HEK293 (cell line): ENCODE data around the gene MYRFL.

Experiments
- CTCF ChIA-PET: fragments of 350-600 bp; formaldehyde crosslinking; extraction: SDS; loops from one replicate; lab custom pipeline; 2021; ENCODE audit warnings: antibody characterized with exemption; lab: Yijun Ruan, JAX
- POLR2A ChIA-PET: fragments of 300-600 bp; formaldehyde crosslinking; extraction: SDS; loops from one replicate; lab custom pipeline; 2020; ENCODE audit warnings: antibody characterized with exemption, inconsistent platforms; lab: Yijun Ruan, JAX
- H3K27ac ChIP-seq: fragments of 200-500 bp; sonication (Bioruptor generic); 2 replicates; pipeline ENCODE4 v1.5.1; 2014; ENCODE audit warnings: low read depth, low read length, control low read depth, inconsistent platforms; ENCODE audit errors: extremely low read depth
- H3K36me3 ChIP-seq, 2 experiments: fragments of 200-500 bp in 1 of 2; sonication (Bioruptor generic) in 1 of 2; 1 replicate in 1 of 2; 2 replicates in 1 of 2; pipeline ENCODE4 v1.5.1; 2014 to 2017; ENCODE audit warnings: inconsistent platforms in 2 of 2, low read length in 2 of 2; ENCODE audit not compliant: control insufficient read depth in 2 of 2, insufficient read depth in 1 of 2
- H3K4me1 ChIP-seq: fragments of 200-500 bp; sonication (Bioruptor generic); 2 replicates; pipeline ENCODE4 v1.5.1; 2014; ENCODE audit warnings: mild to moderate bottlenecking, low read length, inconsistent platforms; ENCODE audit not compliant: control insufficient read depth, insufficient read depth
- H3K4me3 ChIP-seq: 2 replicates; pipeline ENCODE4 v1.5.1; 2011; ENCODE audit warnings: low read depth, mild to moderate bottlenecking, control low read depth, low read length, moderate library complexity
- H3K9me3 ChIP-seq: fragments of 200-500 bp; sonication (Bioruptor generic); 2 replicates; pipeline ENCODE4 v1.5.1; 2014; ENCODE audit warnings: low read depth, low read length, inconsistent platforms; ENCODE audit not compliant: control insufficient read depth, insufficient read depth
- INSM2 ChIP-seq: fragments of 450-650 bp; formaldehyde crosslinking; IDR thresholded peaks from 2 replicates; pipeline ENCODE4 v1.5.1; 2016; ENCODE audit warnings: missing biosample characterization, missing genetic modification characterization
- KLF10 ChIP-seq: fragments of 450-650 bp; IDR thresholded peaks from 2 replicates; pipeline ENCODE4 v1.5.1; 2018; ENCODE audit warnings: missing biosample characterization, mild to moderate bottlenecking, missing genetic modification characterization
- SETDB1 ChIP-seq: IDR thresholded peaks from one replicate; pipeline ENCODE4 v1.6.1; 2017; ENCODE audit warnings: mild to moderate bottlenecking, low read length, moderate library complexity, mixed read lengths; ENCODE audit not compliant: insufficient read length
- ZBTB7A ChIP-seq: fragments of 450-650 bp; formaldehyde crosslinking; IDR thresholded peaks from 2 replicates; pipeline ENCODE4 v1.5.1; 2016; ENCODE audit warnings: low read depth, missing biosample characterization, missing genetic modification characterization
- ZFP37 ChIP-seq: fragments of 450-650 bp; formaldehyde crosslinking; IDR thresholded peaks from 2 replicates; pipeline ENCODE4 v1.5.1; 2016; ENCODE audit warnings: missing biosample characterization, missing genetic modification characterization
- ZNF16 ChIP-seq: fragments of 450-650 bp; formaldehyde crosslinking; IDR thresholded peaks from 2 replicates; pipeline ENCODE4 v1.5.1; 2016; ENCODE audit warnings: low read depth, missing biosample characterization, missing genetic modification characterization
- ZNF239 ChIP-seq: fragments of 450-650 bp; formaldehyde crosslinking; IDR thresholded peaks from 2 replicates; pipeline ENCODE4 v1.5.1; 2016; ENCODE audit warnings: missing biosample characterization, missing genetic modification characterization
- ZNF24 ChIP-seq: fragments of 450-650 bp; formaldehyde crosslinking; IDR thresholded peaks from 2 replicates; pipeline ENCODE4 v1.5.1; 2016; ENCODE audit warnings: missing biosample characterization, missing genetic modification characterization
- ZNF274 ChIP-seq, 2 experiments: fragments of 200-500 bp in 1 of 2; fragments of 450-650 bp in 1 of 2; sonication (Bioruptor generic) in 1 of 2; formaldehyde crosslinking in 1 of 2; IDR thresholded peaks; 2 replicates each; pipeline versions ENCODE4 v1.5.1 to v1.6.1; 2014 to 2016; ENCODE audit warnings: borderline replicate concordance in 1 of 2, inconsistent platforms in 1 of 2, low read length in 1 of 2, missing biosample characterization in 1 of 2, missing genetic modification characterization in 1 of 2
- ZNF311 ChIP-seq: fragments of 450-650 bp; formaldehyde crosslinking; IDR thresholded peaks from 2 replicates; pipeline ENCODE4 v1.5.1; 2017; ENCODE audit warnings: missing biosample characterization, missing genetic modification characterization, borderline replicate concordance
- ZNF37A ChIP-seq: fragments of 450-650 bp; IDR thresholded peaks from 2 replicates; pipeline ENCODE4 v1.5.1; 2018; ENCODE audit warnings: missing biosample characterization, missing genetic modification characterization
- ZNF391 ChIP-seq: fragments of 450-650 bp; formaldehyde crosslinking; IDR thresholded peaks from 2 replicates; pipeline ENCODE4 v1.5.1; 2016; ENCODE audit warnings: low read depth, missing biosample characterization, missing genetic modification characterization, borderline replicate concordance
- ZNF433 ChIP-seq: fragments of 450-650 bp; formaldehyde crosslinking; IDR thresholded peaks from 2 replicates; pipeline ENCODE4 v1.5.1; 2016; ENCODE audit warnings: missing biosample characterization, missing genetic modification characterization, low read depth
- ZNF510 ChIP-seq: fragments of 450-650 bp; formaldehyde crosslinking; IDR thresholded peaks from 2 replicates; pipeline ENCODE4 v1.5.1; 2018; ENCODE audit warnings: mild to moderate bottlenecking, missing genetic modification characterization, missing biosample characterization; ENCODE audit not compliant: insufficient replicate concordance
- ZNF518A ChIP-seq: fragments of 450-650 bp; formaldehyde crosslinking; conservative IDR thresholded peaks from 2 replicates; pipeline ENCODE4 v1.5.1; 2016; ENCODE audit warnings: low read depth, missing biosample characterization, missing genetic modification characterization
- ZNF626 ChIP-seq: fragments of 450-650 bp; sonication (Bioruptor Pico); formaldehyde crosslinking; IDR thresholded peaks from 2 replicates; pipeline ENCODE4 v1.5.1; 2018; ENCODE audit warnings: missing biosample characterization, missing genetic modification characterization, inconsistent platforms
- ZNF645 ChIP-seq: fragments of 450-650 bp; formaldehyde crosslinking; IDR thresholded peaks from 2 replicates; pipeline ENCODE4; 2016; ENCODE audit warnings: missing biosample characterization, missing genetic modification characterization
- ZSCAN5A ChIP-seq: fragments of 450-650 bp; formaldehyde crosslinking; IDR thresholded peaks from 2 replicates; pipeline ENCODE4 v1.5.1; 2016; ENCODE audit warnings: missing biosample characterization, missing genetic modification characterization
- ZXDB ChIP-seq: fragments of 450-650 bp; formaldehyde crosslinking; IDR thresholded peaks from 2 replicates; pipeline ENCODE4 v1.5.1; 2016; ENCODE audit warnings: missing biosample characterization, missing genetic modification characterization

Gene MYRFL

GRCh38 chr12:69998922-69999321 is 173.9 kb downstream of the MYRFL start (continued):
- no peak for TF ChIP-seq ZNF518A (tag by site-specific recombination)

GRCh38 chr12:69999561-69999960 is 174.5 kb downstream of the MYRFL start:
- Histone ChIP-seq H3K27ac (no peak overlapping the region), H3K36me3 (no peaks in the 10 kb centered on the region), H3K4me1 (no peaks in the 10 kb centered on the region), H3K9me3 (no peaks in the 10 kb centered on the region), H3K4me3 (no peak overlapping the region)
- CTCF ChIA-PET, result interaction anchor here (0.6 kb wide), 1 partner anchor 260 kb away, joined by 3 read pairs; no protein-coding TSS in a partner anchor
- POLR2A ChIA-PET, result no interaction called here
- no peak for TF ChIP-seq ZBTB7A (tag by site-specific recombination)
- no peak for TF ChIP-seq ZNF239
- TF ChIP-seq ZSCAN5A (tag by site-specific recombination), result no peak
- TF ChIP-seq ZNF37A, result no peak
- no peak for TF ChIP-seq ZFP37 (tag by site-specific recombination)
- TF ChIP-seq INSM2 (tag by site-specific recombination), result no peak
- TF ChIP-seq KLF10, result no peak
- no peak for TF ChIP-seq ZXDB (tag by site-specific recombination)
- TF ChIP-seq ZNF433 (tag by site-specific recombination), result no peak
- TF ChIP-seq ZNF510, result no peak
- TF ChIP-seq ZNF311 (tag by site-specific recombination), result no peak
- no peak for TF ChIP-seq ZNF16 (tag by site-specific recombination)
- no peak for TF ChIP-seq ZNF626 (tag by site-specific recombination)
- TF ChIP-seq ZNF274 (IDR thresholded peaks at IDR 0.05; ENCODE audit: low read length), result no peak
- TF ChIP-seq ZNF274 (tag by site-specific recombination; IDR thresholded peaks at IDR 0.05; ENCODE audit: borderline replicate concordance), result no peak
- no peak for TF ChIP-seq ZNF24 (tag by site-specific recombination)
- TF ChIP-seq SETDB1, result no peak
- no peak for TF ChIP-seq ZNF391 (tag by site-specific recombination)
- TF ChIP-seq ZNF645 (tag by site-specific recombination), result no peak
